Activated naive CD4-positive, alpha-beta T cell treated with anti-CD3 and anti-CD28 coated beads, Interleukin-2, amount 50 U/mL, for 72 hours (primary cell): ENCODE results near the gene FAM185A. TPM values are rescaled to one million over a fixed set of nuclear protein-coding genes. Genes with fewer than 3 reads are reported as not detected.
"Not testable (repeated sequence)": the region's sequence is repeated elsewhere in the genome, so short reads cannot be mapped to it uniquely, and the experiment has no call there.

Experiments
- ATAC-seq, 2 donors: fragments of 150-1000 bp; cut with Tn5 transposase; 2 replicates each; pipeline ENCODE4 v1.10.0; 2021; ENCODE audit warnings: mild to moderate bottlenecking in 2 of 2, moderate library complexity in 2 of 2
- DNase-seq, 2 donors: peaks; one replicate each; pipeline ENCODE4 v3.0.0; 2021 to 2022; ENCODE audit warnings: low spot score in 2 of 2
- H3K27ac Mint-ChIP-seq, 2 donors: one replicate each; pipeline ENCODE4 v1.8.0; 2022; ENCODE audit warnings: mild to moderate bottlenecking in 2 of 2, mixed read lengths in 2 of 2
- H3K36me3 Mint-ChIP-seq, 2 donors: one replicate each; pipeline ENCODE4 v1.8.0; 2022; ENCODE audit warnings: mixed read lengths in 2 of 2
- H3K9me3 Mint-ChIP-seq, 2 donors: one replicate each; pipeline ENCODE4 v1.8.0; 2022; ENCODE audit warnings: mixed read lengths in 2 of 2
- total RNA-seq, 2 donors: library from RNA; stranded (reverse); gene quantifications; one replicate each; pipeline ENCODE4 v1.2.3, GENCODE V29; 2022

The FAM185A gene
- total RNA-seq: 1 to 10 TPM; 5.7 to 9.2 TPM

GRCh38 chr7:102748605-102749444 is at the start of gene FAM185A:
TSS of gene FAM185A (plus strand) at chr7:102748999. CDS start at chr7:102749208, 209 bp downstream.
- H3K36me3 Mint-ChIP-seq: not testable (repeated sequence)
- peak within 1 kb of the TSS; percentile 36 to 47 for H3K27ac Mint-ChIP-seq
- peak; percentile 93 to 95 for DNase-seq

GRCh38 chr7:102713011-102713690 is 35.6 kb upstream of the FAM185A start:
- peak in 1 of 2 donors; percentile 28 for DNase-seq
- H3K9me3 Mint-ChIP-seq, H3K36me3 Mint-ChIP-seq: not testable (repeated sequence)
- ATAC-seq: peak; percentile 58 to 59
- peak overlapping the region; percentile 82 to 86 for H3K27ac Mint-ChIP-seq

More at GRCh38 chr7:102748605-102749444, at the start of gene FAM185A:
- H3K9me3 Mint-ChIP-seq: not testable (repeated sequence)
- ATAC-seq: peak; percentile 98 to 99

- H3K36me3 Mint-ChIP-seq, H3K9me3 Mint-ChIP-seq, DNase-seq: not testable (repeated sequence)
- H3K27ac Mint-ChIP-seq: peak overlapping the region; percentile 82 to 86
- peak; percentile 77 to 86 for ATAC-seq
These were observed 35.1 kb upstream of the FAM185A start for GRCh38 chr7:102713691-102714080.

GRCh38 chr7:102714774-102715522 is 33.9 kb upstream of the FAM185A start:
- H3K27ac Mint-ChIP-seq: peak overlapping the region in 1 of 2 donors; percentile 89
- H3K36me3 Mint-ChIP-seq, H3K9me3 Mint-ChIP-seq: not testable (repeated sequence)
- DNase-seq (peak in 1 of 2 donors; percentile 35), ATAC-seq (peak; percentile 78 to 79)

GRCh38 chr7:102715718-102716117 is 33.1 kb upstream of the FAM185A start:
- H3K36me3 Mint-ChIP-seq, H3K9me3 Mint-ChIP-seq, DNase-seq: not testable (repeated sequence)
- H3K27ac Mint-ChIP-seq: peak overlapping the region in 1 of 2 donors; percentile 89
- peak in 1 of 2 donors; percentile 58 for ATAC-seq

- not testable (repeated sequence) for H3K36me3 Mint-ChIP-seq, ATAC-seq, DNase-seq, H3K9me3 Mint-ChIP-seq, H3K27ac Mint-ChIP-seq
These were observed 30.3 kb upstream of the FAM185A start for GRCh38 chr7:102718491-102718890.

GRCh38 chr7:102726170-102726569 is 22.6 kb upstream of the FAM185A start:
- H3K9me3 Mint-ChIP-seq, H3K27ac Mint-ChIP-seq, ATAC-seq, DNase-seq: not testable (repeated sequence)
- H3K36me3 Mint-ChIP-seq: peaks cover 12 to 13% of the 10 kb centered on the region in 2 donors

- not testable (repeated sequence) for DNase-seq, H3K27ac Mint-ChIP-seq, H3K9me3 Mint-ChIP-seq, H3K36me3 Mint-ChIP-seq, ATAC-seq
These were observed 19.1 kb upstream of the FAM185A start for GRCh38 chr7:102729670-102730069.

GRCh38 chr7:102730431-102730830 is 18.4 kb upstream of the FAM185A start:
- H3K9me3 Mint-ChIP-seq, H3K36me3 Mint-ChIP-seq, ATAC-seq, H3K27ac Mint-ChIP-seq, DNase-seq: not testable (repeated sequence)

- not testable (repeated sequence) for H3K9me3 Mint-ChIP-seq, H3K27ac Mint-ChIP-seq
These were observed 6.6 kb upstream of the FAM185A start for GRCh38 chr7:102742002-102742771.

GRCh38 chr7:102743861-102744260 is 4.9 kb upstream of the FAM185A start:
- not testable (repeated sequence) for DNase-seq, H3K27ac Mint-ChIP-seq, H3K36me3 Mint-ChIP-seq, H3K9me3 Mint-ChIP-seq, ATAC-seq

More at GRCh38 chr7:102742002-102742771, 6.6 kb upstream of the FAM185A start:
- DNase-seq, H3K36me3 Mint-ChIP-seq: not testable (repeated sequence)
- ATAC-seq: peak in 1 of 2 donors; percentile 44

- not testable (repeated sequence) for H3K9me3 Mint-ChIP-seq, ATAC-seq, H3K27ac Mint-ChIP-seq, DNase-seq, H3K36me3 Mint-ChIP-seq
These were observed 3.1 kb upstream of the FAM185A start for GRCh38 chr7:102745494-102746288.

GRCh38 chr7:102749445-102749786 is 617 bp downstream of the FAM185A start:
- not testable (repeated sequence) for DNase-seq, H3K36me3 Mint-ChIP-seq, H3K9me3 Mint-ChIP-seq
- peak in 1 of 2 donors; percentile 1 for ATAC-seq
- peak overlapping the region in 1 of 2 donors; percentile 36 for H3K27ac Mint-ChIP-seq

GRCh38 chr7:102758227-102758626 is 9.4 kb downstream of the FAM185A start:
- H3K27ac Mint-ChIP-seq, DNase-seq: not testable (repeated sequence)

GRCh38 chr7:102759934-102760333 is 11.1 kb downstream of the FAM185A start:
- not testable (repeated sequence) for DNase-seq, H3K36me3 Mint-ChIP-seq, ATAC-seq, H3K27ac Mint-ChIP-seq, H3K9me3 Mint-ChIP-seq

More at GRCh38 chr7:102758227-102758626, 9.4 kb downstream of the FAM185A start:
- not testable (repeated sequence) for H3K9me3 Mint-ChIP-seq, ATAC-seq, H3K36me3 Mint-ChIP-seq
